ENCODE data around the gene HMHB1.
"Not testable (repeated sequence)": the region's sequence is repeated elsewhere in the genome, so short reads cannot be mapped to it uniquely, and the experiment has no call there.

HMHB1 gene

DNA sequence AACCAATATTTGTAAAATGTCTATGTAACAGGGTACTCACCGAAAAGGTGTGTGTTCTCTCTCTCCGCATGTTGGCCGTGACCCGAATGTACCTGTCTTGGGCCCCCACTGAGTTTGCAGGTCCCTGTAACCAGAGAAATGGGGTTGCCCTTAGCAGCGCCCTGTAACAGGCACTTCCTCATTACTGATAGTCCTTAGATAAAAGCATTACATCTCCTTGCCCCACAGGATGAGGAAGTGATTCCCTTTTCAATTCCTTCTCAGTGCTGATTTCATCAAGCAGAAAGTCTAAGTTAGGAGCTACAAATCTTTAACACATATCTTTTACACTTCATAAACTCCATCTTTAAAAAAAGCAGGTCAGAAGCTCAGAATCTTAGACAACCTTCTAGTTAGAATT is 15.2 kb upstream of the HMHB1 start:
- TF ChIP-seq, protein P1, sequence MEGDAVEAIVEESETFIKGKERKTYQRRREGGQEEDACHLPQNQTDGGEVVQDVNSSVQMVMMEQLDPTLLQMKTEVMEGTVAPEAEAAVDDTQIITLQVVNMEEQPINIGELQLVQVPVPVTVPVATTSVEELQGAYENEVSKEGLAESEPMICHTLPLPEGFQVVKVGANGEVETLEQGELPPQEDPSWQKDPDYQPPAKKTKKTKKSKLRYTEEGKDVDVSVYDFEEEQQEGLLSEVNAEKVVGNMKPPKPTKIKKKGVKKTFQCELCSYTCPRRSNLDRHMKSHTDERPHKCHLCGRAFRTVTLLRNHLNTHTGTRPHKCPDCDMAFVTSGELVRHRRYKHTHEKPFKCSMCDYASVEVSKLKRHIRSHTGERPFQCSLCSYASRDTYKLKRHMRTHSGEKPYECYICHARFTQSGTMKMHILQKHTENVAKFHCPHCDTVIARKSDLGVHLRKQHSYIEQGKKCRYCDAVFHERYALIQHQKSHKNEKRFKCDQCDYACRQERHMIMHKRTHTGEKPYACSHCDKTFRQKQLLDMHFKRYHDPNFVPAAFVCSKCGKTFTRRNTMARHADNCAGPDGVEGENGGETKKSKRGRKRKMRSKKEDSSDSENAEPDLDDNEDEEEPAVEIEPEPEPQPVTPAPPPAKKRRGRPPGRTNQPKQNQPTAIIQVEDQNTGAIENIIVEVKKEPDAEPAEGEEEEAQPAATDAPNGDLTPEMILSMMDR (IDR thresholded peaks at IDR 0.05; ENCODE audit: control extremely low read depth, extremely low read depth, low read depth, missing control alignments), result no peak
- POLR2A ChIA-PET, result no interaction called here
- CTCF ChIA-PET, result interaction anchor here (1.7 kb wide), 1 partner anchor 28 kb away, joined by 12 read pairs; no protein-coding TSS in a partner anchor
- DNase-seq (ENCODE audit: extremely low spot score), result no peak

DNA sequence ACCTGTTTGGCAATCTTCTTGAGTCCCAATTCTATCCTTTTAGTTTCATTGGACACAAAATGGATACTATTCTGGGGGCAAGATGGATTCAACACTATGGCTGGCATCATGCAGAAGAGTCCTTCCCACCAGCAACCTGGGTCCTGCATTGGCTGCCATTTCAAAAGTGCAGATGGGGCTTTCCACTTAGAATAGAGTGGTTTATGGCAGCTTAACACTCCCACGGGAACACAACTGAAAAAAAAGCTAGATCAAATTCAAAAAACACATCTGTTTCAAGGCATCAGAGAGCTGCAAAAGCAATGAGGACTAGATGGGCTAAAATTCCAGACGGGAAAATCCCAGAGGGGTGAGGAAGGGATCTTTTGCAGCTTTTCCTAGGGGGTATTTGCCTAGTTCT is 11.2 kb upstream of the HMHB1 start:
- ChIA-PET CTCF (interaction anchor here (1.1 to 3.7 kb wide), 5 partner anchors 19 to 508 kb away, joined by 3 to 18 read pairs (median 3); no protein-coding TSS in a partner anchor), POLR2A (interaction anchor here (0.5 kb wide), 1 partner anchor 1955 kb away, joined by 4 read pairs; no protein-coding TSS in a partner anchor)
- DNase-seq (ENCODE audit: extremely low spot score), result no peak
- TF ChIP-seq, protein P1 (IDR thresholded peaks at IDR 0.05; ENCODE audit: control extremely low read depth, extremely low read depth, low read depth, missing control alignments), result no peak

DNA sequence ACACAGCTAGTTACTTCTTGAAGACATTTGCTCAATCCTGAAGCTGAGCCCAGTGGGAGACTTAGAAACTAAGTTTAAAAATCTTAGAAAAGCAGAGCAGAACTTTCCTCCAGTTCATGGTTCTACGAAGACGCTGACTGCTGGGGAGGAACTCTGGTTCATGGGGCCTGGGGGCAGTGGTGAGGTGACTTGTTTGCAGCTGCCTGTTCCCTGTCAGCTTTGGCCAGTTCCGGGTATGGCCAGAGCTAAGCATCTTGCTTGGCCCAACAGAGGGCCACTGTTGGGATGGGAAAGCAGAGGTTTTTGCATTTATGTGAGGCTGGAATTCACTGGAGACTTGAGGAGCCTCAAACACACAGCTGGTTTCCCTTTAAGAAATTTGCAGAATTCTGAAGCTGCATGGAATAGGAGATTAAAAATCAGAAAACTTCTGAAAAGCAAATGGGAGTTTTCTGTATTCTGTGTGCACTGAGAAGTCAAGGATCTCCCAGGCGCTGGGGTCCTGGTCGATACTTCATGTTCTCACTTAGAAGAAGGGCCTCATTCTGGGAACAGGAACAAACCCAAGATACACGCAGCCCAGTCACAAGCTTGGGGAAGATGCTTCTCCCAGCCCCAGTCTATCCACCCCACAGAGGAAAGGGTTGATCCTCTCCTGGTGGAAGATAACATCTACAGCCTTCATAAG is 10.6 kb upstream of the HMHB1 start:
- CTCF ChIA-PET, result interaction anchor here (1.0 to 3.7 kb wide), 6 partner anchors 19 to 509 kb away, joined by 3 to 18 read pairs (median 3); no protein-coding TSS in a partner anchor
- POLR2A ChIA-PET, result interaction anchor here (0.5 kb wide), 1 partner anchor 1956 kb away, joined by 4 read pairs; no protein-coding TSS in a partner anchor
- TF ChIP-seq, protein P1 (IDR thresholded peaks at IDR 0.05; ENCODE audit: control extremely low read depth, extremely low read depth, low read depth, missing control alignments), result no peak
- DNase-seq (ENCODE audit: extremely low spot score), result no peak

DNA sequence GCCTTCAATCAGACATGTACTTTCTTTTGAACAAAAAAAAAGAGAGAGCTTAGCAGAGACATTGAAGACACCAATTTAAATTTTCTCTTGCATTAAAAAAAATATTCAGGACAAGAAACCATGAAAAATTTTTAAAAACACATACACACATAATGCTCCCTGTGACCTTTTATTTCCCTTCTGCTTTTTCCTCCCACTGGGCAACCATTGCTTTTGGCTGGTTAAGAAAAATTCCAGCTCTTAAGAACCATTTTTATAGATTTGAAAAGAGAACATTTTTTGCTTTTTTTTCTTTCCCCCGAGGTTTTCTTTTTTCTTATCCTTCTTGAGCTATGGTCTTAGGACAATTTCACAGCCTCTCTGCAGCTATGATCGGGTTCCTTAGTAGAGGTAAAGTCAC is 6.1 kb upstream of the HMHB1 start:
- DNase-seq (ENCODE audit: extremely low spot score), result no peak
- CTCF ChIA-PET, result interaction anchor here (1.1 to 2.6 kb wide), 4 partner anchors 19 to 360 kb away, joined by 3 to 18 read pairs (median 4); no protein-coding TSS in a partner anchor
- TF ChIP-seq, protein P1 (IDR thresholded peaks at IDR 0.05; ENCODE audit: control extremely low read depth, extremely low read depth, low read depth, missing control alignments), result no peak
- POLR2A ChIA-PET, result no interaction called here

DNA sequence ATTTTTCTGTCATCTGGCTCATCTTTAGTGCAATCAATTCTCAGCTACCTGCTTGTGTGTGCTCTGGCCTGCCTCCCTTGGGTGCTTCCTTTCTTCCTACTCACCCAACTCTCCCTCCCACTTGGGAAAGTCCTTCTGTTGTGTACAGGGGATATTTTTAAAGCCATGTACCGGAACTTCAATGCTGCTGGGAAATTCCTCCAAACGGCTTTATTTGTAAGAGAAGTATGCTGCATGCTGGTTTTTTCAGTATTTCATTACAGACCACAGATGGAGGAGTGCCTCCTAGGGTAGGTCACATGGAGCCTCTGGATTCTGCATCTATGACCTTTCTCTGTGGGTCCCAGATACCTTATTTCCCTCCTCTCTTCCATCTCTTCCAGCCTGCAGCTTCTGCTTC is 5.4 kb upstream of the HMHB1 start:
- CTCF ChIA-PET, result interaction anchor here (1.1 to 2.6 kb wide), 4 partner anchors 18 to 360 kb away, joined by 3 to 18 read pairs (median 4); no protein-coding TSS in a partner anchor
- TF ChIP-seq, protein P1 (IDR thresholded peaks at IDR 0.05; ENCODE audit: control extremely low read depth, extremely low read depth, low read depth, missing control alignments), result no peak
- no peak for DNase-seq (ENCODE audit: extremely low spot score)
- POLR2A ChIA-PET, result no interaction called here

DNA sequence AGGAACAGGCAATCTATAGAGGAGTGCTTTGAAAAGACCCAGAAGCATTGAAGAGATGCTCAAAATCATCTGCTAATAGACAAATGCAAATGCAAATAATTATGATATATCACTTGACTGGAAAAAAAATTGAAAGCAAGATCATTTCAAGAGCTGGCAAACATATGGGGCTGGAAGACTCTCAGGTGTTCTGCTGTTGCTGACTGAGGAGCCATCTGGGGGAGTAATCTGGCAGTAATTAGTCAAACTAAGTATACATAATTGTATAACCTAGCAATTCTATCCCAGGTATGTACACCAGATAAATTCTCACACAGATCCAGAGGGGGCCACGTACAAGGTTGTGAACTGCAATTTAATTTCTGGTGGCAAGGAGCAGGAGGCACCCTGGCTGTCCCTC is 4.6 kb upstream of the HMHB1 start:
- ChIA-PET POLR2A (no interaction called here), CTCF (interaction anchor here (1.3 to 2.6 kb wide), 2 partner anchors 18 to 374 kb away, joined by 3 to 18 read pairs; no protein-coding TSS in a partner anchor)
- DNase-seq (ENCODE audit: extremely low spot score), result no peak
- TF ChIP-seq, protein P1 (IDR thresholded peaks at IDR 0.05; ENCODE audit: control extremely low read depth, extremely low read depth, low read depth, missing control alignments), result no peak

DNA sequence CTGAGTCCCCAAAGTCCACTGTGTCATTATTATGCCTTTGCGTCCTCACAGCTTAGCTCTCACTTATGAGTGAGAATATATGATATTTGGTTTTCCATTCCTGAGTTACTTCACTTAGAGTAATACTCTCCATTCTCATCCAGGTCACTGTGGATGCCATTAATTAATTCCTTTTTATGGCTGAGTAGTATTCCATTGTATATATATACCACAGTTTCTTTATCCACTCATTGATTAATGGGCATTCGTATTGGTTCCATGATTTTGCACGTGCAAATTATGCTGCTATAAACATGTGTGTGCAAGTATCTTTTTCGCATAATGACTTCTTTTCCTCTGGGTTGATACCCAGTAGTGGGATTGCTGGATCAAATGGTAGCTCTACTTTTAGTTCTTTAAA is 4.4 kb downstream of the HMHB1 start:
- POLR2A ChIA-PET; DNase-seq (ENCODE audit: extremely low spot score): not testable (repeated sequence)
- CTCF ChIA-PET, result interaction anchor here (4.6 kb wide), 1 partner anchor 10 kb away, joined by 38 read pairs; no protein-coding TSS in a partner anchor
